Activated CD4-positive, alpha-beta T cell treated with anti-CD3 and anti-CD28 coated beads, Interleukin-2, amount 10 ng/mL, durations not matched to agents 24 days and 14 days (primary cell): ENCODE measurements around the gene NFIX. TPM values are rescaled to one million over a fixed set of nuclear protein-coding genes. Genes with fewer than 3 reads are reported as not detected.

Experiments
- DNase-seq: peaks from one replicate; pipeline ENCODE4 v3.0.0; 2022
- H3K27ac Mint-ChIP-seq: one replicate; pipeline ENCODE4 v1.8.0; 2022; ENCODE audit warnings: mild to moderate bottlenecking, mixed read lengths
- H3K27me3 Mint-ChIP-seq: one replicate; pipeline ENCODE4 v1.8.0; 2022; ENCODE audit warnings: mixed read lengths
- H3K36me3 Mint-ChIP-seq: one replicate; pipeline ENCODE4 v1.8.0; 2022; ENCODE audit warnings: low read depth, mild to moderate bottlenecking, mixed read lengths
- H3K4me1 Mint-ChIP-seq: one replicate; pipeline ENCODE4 v1.8.0; 2021; ENCODE audit warnings: mixed read lengths
- H3K4me3 Mint-ChIP-seq: one replicate; pipeline ENCODE4 v1.8.0; 2022; ENCODE audit warnings: mild to moderate bottlenecking, moderate library complexity, mixed read lengths
- H3K9me3 Mint-ChIP-seq: one replicate; pipeline ENCODE4 v1.8.0; 2021; ENCODE audit warnings: mixed read lengths
- intact Hi-C: fragments of 100-400 bp; cut with micrococcal nuclease; formaldehyde crosslinking; loops from one replicate; pipeline ENCODE4 v1.15.1; 2023
- total RNA-seq: library from RNA; stranded (reverse); gene quantifications from 2 replicates; pipeline ENCODE4 v1.2.3, GENCODE V29; 2022

NFIX gene
- total RNA-seq, 1 donor from 2014 or later, result 8.3 TPM

- intact Hi-C loops, result loop anchor here (5.0 kb wide), 1 partner anchor 50 kb away; no protein-coding TSS in a partner anchor
- no peaks in the 10 kb centered on the region for H3K36me3 Mint-ChIP-seq
- no peaks in the 10 kb centered on the region for H3K4me1 Mint-ChIP-seq
- H3K27me3 Mint-ChIP-seq, result peaks cover 2% of the 10 kb centered on the region
- H3K27ac Mint-ChIP-seq, result no peak overlapping the region
- H3K4me3 Mint-ChIP-seq, result no peak overlapping the region
- DNase-seq, result no peak
- H3K9me3 Mint-ChIP-seq, result no peaks in the 10 kb centered on the region
Observed at GRCh38 chr19:13031917-13032623, 36.8 kb downstream of the NFIX start.

- no peak overlapping the region for H3K4me3 Mint-ChIP-seq
- intact Hi-C loops, result loop anchor here (5.0 kb wide), 1 partner anchor 51 kb away; no protein-coding TSS in a partner anchor
- H3K4me1 Mint-ChIP-seq, result peaks cover 3% of the 10 kb centered on the region
- no peaks in the 10 kb centered on the region for H3K36me3 Mint-ChIP-seq
- peaks cover 2% of the 10 kb centered on the region for H3K27me3 Mint-ChIP-seq
- no peak overlapping the region for H3K27ac Mint-ChIP-seq
- no peaks in the 10 kb centered on the region for H3K9me3 Mint-ChIP-seq
- DNase-seq, result no peak
Observed at GRCh38 chr19:13032837-13033236, 37.6 kb downstream of the NFIX start.

GRCh38 chr19:13033244-13033643, 38.0 kb downstream of the NFIX start:
- Mint-ChIP-seq H3K9me3 (no peaks in the 10 kb centered on the region), H3K4me1 (peaks cover 3% of the 10 kb centered on the region), H3K27me3 (peaks cover 2% of the 10 kb centered on the region), H3K27ac (no peak overlapping the region), H3K36me3 (no peaks in the 10 kb centered on the region), H3K4me3 (no peak overlapping the region)
- DNase-seq, result no peak
- intact Hi-C loops, result loop anchor here (5.0 kb wide), 1 partner anchor 51 kb away; no protein-coding TSS in a partner anchor

GRCh38 chr19:13033819-13034611, 38.7 kb downstream of the NFIX start:
- peak; percentile 81 for DNase-seq
- Mint-ChIP-seq H3K4me3 (no peak overlapping the region), H3K9me3 (no peaks in the 10 kb centered on the region), H3K27ac (no peak overlapping the region), H3K4me1 (peaks cover 3% of the 10 kb centered on the region), H3K36me3 (no peaks in the 10 kb centered on the region), H3K27me3 (peaks cover 2% of the 10 kb centered on the region)
- intact Hi-C loops, result loop anchor here (5.0 kb wide), 1 partner anchor 52 kb away; no protein-coding TSS in a partner anchor

- H3K9me3 Mint-ChIP-seq, result no peaks in the 10 kb centered on the region
- H3K27me3 Mint-ChIP-seq, result peaks cover 2% of the 10 kb centered on the region
- no peak overlapping the region for H3K4me3 Mint-ChIP-seq
- peaks cover 3% of the 10 kb centered on the region for H3K4me1 Mint-ChIP-seq
- intact Hi-C loops, result loop anchor here (5.0 kb wide), 1 partner anchor 52 kb away; no protein-coding TSS in a partner anchor
- H3K36me3 Mint-ChIP-seq, result no peaks in the 10 kb centered on the region
- H3K27ac Mint-ChIP-seq, result no peak overlapping the region
- DNase-seq, result no peak
Observed at GRCh38 chr19:13034636-13035035, 39.4 kb downstream of the NFIX start.

GRCh38 chr19:13035820-13036365, 40.6 kb downstream of the NFIX start:
- H3K27ac Mint-ChIP-seq, result no peak overlapping the region
- no peak for DNase-seq
- peaks cover 3% of the 10 kb centered on the region for H3K4me1 Mint-ChIP-seq
- no peaks in the 10 kb centered on the region for H3K27me3 Mint-ChIP-seq
- intact Hi-C loops, result no loop called here
- H3K36me3 Mint-ChIP-seq, result no peaks in the 10 kb centered on the region
- H3K4me3 Mint-ChIP-seq, result no peak overlapping the region
- H3K9me3 Mint-ChIP-seq, result no peaks in the 10 kb centered on the region

GRCh38 chr19:13036366-13036976, 41.2 kb downstream of the NFIX start:
- intact Hi-C loops, result no loop called here
- Mint-ChIP-seq H3K36me3 (no peaks in the 10 kb centered on the region), H3K27me3 (no peaks in the 10 kb centered on the region), H3K4me1 (peaks cover 3% of the 10 kb centered on the region), H3K27ac (no peak overlapping the region), H3K9me3 (no peaks in the 10 kb centered on the region), H3K4me3 (no peak overlapping the region)
- DNase-seq, result no peak

GRCh38 chr19:13037161-13037560, 41.9 kb downstream of the NFIX start:
- no peak overlapping the region for H3K4me3 Mint-ChIP-seq
- intact Hi-C loops, result no loop called here
- no peaks in the 10 kb centered on the region for H3K9me3 Mint-ChIP-seq
- no peaks in the 10 kb centered on the region for H3K36me3 Mint-ChIP-seq
- no peak overlapping the region for H3K27ac Mint-ChIP-seq
- H3K27me3 Mint-ChIP-seq, result no peaks in the 10 kb centered on the region
- peaks cover 3% of the 10 kb centered on the region for H3K4me1 Mint-ChIP-seq
- no peak for DNase-seq

GRCh38 chr19:13037731-13038130, 42.5 kb downstream of the NFIX start:
- Mint-ChIP-seq H3K9me3 (no peaks in the 10 kb centered on the region), H3K27me3 (no peaks in the 10 kb centered on the region), H3K4me1 (peaks cover 3% of the 10 kb centered on the region), H3K36me3 (no peaks in the 10 kb centered on the region), H3K27ac (no peak overlapping the region), H3K4me3 (no peak overlapping the region)
- intact Hi-C loops, result no loop called here
- DNase-seq, result no peak

- no peaks in the 10 kb centered on the region for H3K27me3 Mint-ChIP-seq
- DNase-seq, result no peak
- no peak overlapping the region for H3K4me3 Mint-ChIP-seq
- H3K36me3 Mint-ChIP-seq, result no peaks in the 10 kb centered on the region
- H3K27ac Mint-ChIP-seq, result no peak overlapping the region
- no peaks in the 10 kb centered on the region for H3K9me3 Mint-ChIP-seq
- intact Hi-C loops, result no loop called here
- peaks cover 7% of the 10 kb centered on the region for H3K4me1 Mint-ChIP-seq
Observed at GRCh38 chr19:13038306-13039210, 43.3 kb downstream of the NFIX start.

- no peak overlapping the region for H3K4me3 Mint-ChIP-seq
- no peak for DNase-seq
- H3K36me3 Mint-ChIP-seq, result no peaks in the 10 kb centered on the region
- intact Hi-C loops, result no loop called here
- H3K27me3 Mint-ChIP-seq, result no peaks in the 10 kb centered on the region
- H3K9me3 Mint-ChIP-seq, result no peaks in the 10 kb centered on the region
- no peak overlapping the region for H3K27ac Mint-ChIP-seq
- peaks cover 12% of the 10 kb centered on the region for H3K4me1 Mint-ChIP-seq
Observed at GRCh38 chr19:13039211-13039789, 44.0 kb downstream of the NFIX start.

- H3K27ac Mint-ChIP-seq, result no peak overlapping the region
- intact Hi-C loops, result no loop called here
- no peak overlapping the region for H3K4me3 Mint-ChIP-seq
- peaks cover 20% of the 10 kb centered on the region for H3K4me1 Mint-ChIP-seq
- H3K27me3 Mint-ChIP-seq, result no peaks in the 10 kb centered on the region
- no peaks in the 10 kb centered on the region for H3K9me3 Mint-ChIP-seq
- no peaks in the 10 kb centered on the region for H3K36me3 Mint-ChIP-seq
- no peak for DNase-seq
Observed at GRCh38 chr19:13040232-13040947, 45.1 kb downstream of the NFIX start.
